ENCODE results near the gene MTFR1L. TPM values are rescaled to one million over a fixed set of nuclear protein-coding genes. Genes with fewer than 3 reads are reported as not detected.

The MTFR1L gene
- polyA plus RNA-seq, 1 donor (not counting 4 experiments of a cell fraction or from before 2014, with no cell fraction given) = 31.6 TPM

DNA sequence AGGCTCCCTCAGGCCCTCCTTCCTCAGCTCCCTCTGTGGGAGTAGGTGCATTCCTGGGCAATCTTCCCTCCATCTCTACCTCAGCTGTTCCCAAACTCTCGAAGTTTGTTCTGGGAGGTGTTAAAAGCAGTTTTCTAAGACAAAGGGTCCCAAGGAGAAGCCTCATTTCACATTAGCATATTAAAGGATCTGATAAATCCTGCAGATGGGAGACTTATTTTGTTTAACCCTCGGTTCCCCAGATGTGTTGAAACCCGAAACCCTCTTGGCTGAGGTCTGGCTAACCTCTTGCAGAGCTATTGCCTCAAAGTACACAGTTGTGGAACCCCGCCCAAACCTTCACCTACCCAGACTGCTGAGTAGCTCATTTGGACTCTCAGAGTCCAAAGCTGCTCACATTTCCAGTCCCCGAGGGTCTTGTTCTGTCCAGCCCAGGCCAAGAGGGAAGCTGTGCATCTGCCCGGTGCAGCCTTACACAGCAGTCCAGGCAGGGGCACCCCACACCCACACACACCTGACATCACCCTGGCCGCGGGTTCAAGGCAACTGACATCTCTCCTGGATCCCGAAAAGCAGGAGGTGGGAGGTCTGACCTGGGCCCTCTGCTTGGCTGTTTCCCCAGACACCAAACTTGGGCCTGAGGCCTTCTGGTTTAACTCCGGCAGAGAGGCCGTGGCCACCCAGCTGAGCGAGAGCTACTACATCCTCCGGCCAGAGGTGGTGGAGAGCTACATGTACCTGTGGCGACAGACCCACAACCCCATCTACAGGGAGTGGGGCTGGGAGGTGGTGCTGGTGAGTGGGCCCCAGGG lies 39.2 kb upstream of the MTFR1L start:
- no peaks in the 10 kb centered on the region for H3K79me2 ChIP-seq (ENCODE audit: control insufficient read depth, insufficient read depth, low read length)
- TF ChIP-seq, protein P1, sequence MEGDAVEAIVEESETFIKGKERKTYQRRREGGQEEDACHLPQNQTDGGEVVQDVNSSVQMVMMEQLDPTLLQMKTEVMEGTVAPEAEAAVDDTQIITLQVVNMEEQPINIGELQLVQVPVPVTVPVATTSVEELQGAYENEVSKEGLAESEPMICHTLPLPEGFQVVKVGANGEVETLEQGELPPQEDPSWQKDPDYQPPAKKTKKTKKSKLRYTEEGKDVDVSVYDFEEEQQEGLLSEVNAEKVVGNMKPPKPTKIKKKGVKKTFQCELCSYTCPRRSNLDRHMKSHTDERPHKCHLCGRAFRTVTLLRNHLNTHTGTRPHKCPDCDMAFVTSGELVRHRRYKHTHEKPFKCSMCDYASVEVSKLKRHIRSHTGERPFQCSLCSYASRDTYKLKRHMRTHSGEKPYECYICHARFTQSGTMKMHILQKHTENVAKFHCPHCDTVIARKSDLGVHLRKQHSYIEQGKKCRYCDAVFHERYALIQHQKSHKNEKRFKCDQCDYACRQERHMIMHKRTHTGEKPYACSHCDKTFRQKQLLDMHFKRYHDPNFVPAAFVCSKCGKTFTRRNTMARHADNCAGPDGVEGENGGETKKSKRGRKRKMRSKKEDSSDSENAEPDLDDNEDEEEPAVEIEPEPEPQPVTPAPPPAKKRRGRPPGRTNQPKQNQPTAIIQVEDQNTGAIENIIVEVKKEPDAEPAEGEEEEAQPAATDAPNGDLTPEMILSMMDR (optimal IDR thresholded peaks at IDR 0.05 in 1 of 3, IDR thresholded peaks at IDR 0.05 in 1 of 3, conservative IDR thresholded peaks at IDR 0.05 in 1 of 3; ENCODE audit: extremely low read depth in 1 of 3, insufficient read depth in 2 of 3, low read length in 3 of 3) = no peak
- no peak for TF ChIP-seq EZH2 (IDR thresholded peaks at IDR 0.05; ENCODE audit: low read length)
- no peak overlapping the region for H3K9ac ChIP-seq (ENCODE audit: control insufficient read depth, extremely low read depth, insufficient read depth, low read length)
- no peak overlapping the region for H3K4me3 ChIP-seq (ENCODE audit: control insufficient read depth in 2 of 3, extremely low read depth in 1 of 3, insufficient read depth in 2 of 3, low read depth in 1 of 3, low read length in 3 of 3)
- no peak overlapping the region for H2AFZ ChIP-seq (ENCODE audit: control insufficient read depth, low read length)
- dilution Hi-C loops (cut with MboI; ENCODE audit: extremely low pct_ligation_motif_present, low sequenced_read_pairs) = no loop called here
- no peak overlapping the region for H3K4me2 ChIP-seq (ENCODE audit: control insufficient read depth, extremely low read depth, insufficient read depth, low read depth, low read length)
- H3K9me3 ChIP-seq (ENCODE audit: control insufficient read depth, low read depth, low read length) = no peaks in the 10 kb centered on the region
- H4K20me1 ChIP-seq (ENCODE audit: control insufficient read depth, extremely low read depth, insufficient read depth, low read length) = no peaks in the 10 kb centered on the region
- FAIRE-seq (no peak), DNase-seq (ENCODE audit: low read depth, low spot score) (no peak)
- no peaks in the 10 kb centered on the region for H3K36me3 ChIP-seq (ENCODE audit: control insufficient read depth in 2 of 2, extremely low read depth in 1 of 2, insufficient read depth in 2 of 2, low read length in 2 of 2)
- peaks cover 8% of the 10 kb centered on the region for H3K27me3 ChIP-seq (ENCODE audit: control insufficient read depth, extremely low read depth, insufficient read depth, low read length)
- no peak overlapping the region for H3K27ac ChIP-seq (ENCODE audit: control insufficient read depth, insufficient read depth, low read length)
- H3K9me1 ChIP-seq (ENCODE audit: control insufficient read depth, extremely low read depth, insufficient read depth, low read length) = no peaks in the 10 kb centered on the region
- H3K4me1 ChIP-seq (ENCODE audit: control insufficient read depth, extremely low read depth, insufficient read depth, low read length) = no peaks in the 10 kb centered on the region

DNA sequence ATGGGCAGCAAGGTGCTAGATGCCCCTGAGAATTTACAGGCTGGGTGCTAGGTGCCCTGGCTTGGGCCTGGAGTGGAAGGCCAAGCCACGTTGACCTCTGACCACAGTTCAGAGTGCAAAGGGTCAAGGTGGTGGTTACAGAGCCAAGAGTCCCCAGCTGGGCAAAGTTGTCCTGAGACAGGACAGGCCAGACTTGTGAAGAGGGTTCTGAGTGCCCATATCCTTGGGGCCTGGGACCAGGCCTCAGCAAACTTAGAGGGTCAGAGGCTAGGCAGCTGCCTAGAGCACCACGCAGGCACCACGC lies 38.7 kb upstream of the MTFR1L start:
- Histone ChIP-seq H2AFZ (ENCODE audit: control insufficient read depth, low read length) (no peak overlapping the region), H3K36me3 (ENCODE audit: control insufficient read depth in 2 of 2, extremely low read depth in 1 of 2, insufficient read depth in 2 of 2, low read length in 2 of 2) (no peaks in the 10 kb centered on the region), H3K4me3 (ENCODE audit: control insufficient read depth in 2 of 3, extremely low read depth in 1 of 3, insufficient read depth in 2 of 3, low read depth in 1 of 3, low read length in 3 of 3) (no peak overlapping the region), H3K9ac (ENCODE audit: control insufficient read depth, extremely low read depth, insufficient read depth, low read length) (no peak overlapping the region), H3K27me3 (ENCODE audit: control insufficient read depth, extremely low read depth, insufficient read depth, low read length) (peaks cover 8% of the 10 kb centered on the region), H3K9me3 (ENCODE audit: control insufficient read depth, low read depth, low read length) (no peaks in the 10 kb centered on the region), H3K4me1 (ENCODE audit: control insufficient read depth, extremely low read depth, insufficient read depth, low read length) (no peaks in the 10 kb centered on the region), H3K79me2 (ENCODE audit: control insufficient read depth, insufficient read depth, low read length) (no peaks in the 10 kb centered on the region), H4K20me1 (ENCODE audit: control insufficient read depth, extremely low read depth, insufficient read depth, low read length) (no peaks in the 10 kb centered on the region), H3K4me2 (ENCODE audit: control insufficient read depth, extremely low read depth, insufficient read depth, low read depth, low read length) (no peak overlapping the region), H3K27ac (ENCODE audit: control insufficient read depth, insufficient read depth, low read length) (no peak overlapping the region), H3K9me1 (ENCODE audit: control insufficient read depth, extremely low read depth, insufficient read depth, low read length) (no peaks in the 10 kb centered on the region)
- TF ChIP-seq EZH2 (IDR thresholded peaks at IDR 0.05; ENCODE audit: low read length) = no peak
- TF ChIP-seq, protein P1 (optimal IDR thresholded peaks at IDR 0.05 in 1 of 3, IDR thresholded peaks at IDR 0.05 in 1 of 3, conservative IDR thresholded peaks at IDR 0.05 in 1 of 3; ENCODE audit: extremely low read depth in 1 of 3, insufficient read depth in 2 of 3, low read length in 3 of 3) = no peak
- dilution Hi-C loops (cut with MboI; ENCODE audit: extremely low pct_ligation_motif_present, low sequenced_read_pairs) = no loop called here
- FAIRE-seq = no peak
- no peak for DNase-seq (ENCODE audit: low read depth, low spot score)
